ENCODE results near the gene SETD5.

Gene SETD5

DNA sequence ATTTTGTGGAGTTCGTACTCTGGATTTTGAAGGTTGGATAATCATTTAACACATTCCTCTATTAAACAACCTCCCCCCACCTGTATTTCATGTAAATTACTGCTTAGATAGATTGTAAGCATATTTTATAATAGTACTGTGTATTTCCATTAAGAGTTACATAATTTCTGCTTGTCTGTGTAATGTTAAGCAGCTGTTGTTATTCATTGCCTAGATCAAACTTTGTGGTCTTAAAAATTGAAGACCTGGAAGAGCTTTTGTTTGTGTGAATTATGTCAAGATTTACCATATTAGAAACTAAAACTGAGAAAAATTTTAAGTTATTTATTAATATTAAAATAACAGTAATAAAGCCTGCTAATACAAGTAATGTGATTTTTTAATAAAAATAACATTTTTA lies 11.1 kb downstream of the SETD5 start:
- in situ Hi-C loops (cut with MboI; ENCODE audit: low sequenced_read_pairs): no loop called here

DNA sequence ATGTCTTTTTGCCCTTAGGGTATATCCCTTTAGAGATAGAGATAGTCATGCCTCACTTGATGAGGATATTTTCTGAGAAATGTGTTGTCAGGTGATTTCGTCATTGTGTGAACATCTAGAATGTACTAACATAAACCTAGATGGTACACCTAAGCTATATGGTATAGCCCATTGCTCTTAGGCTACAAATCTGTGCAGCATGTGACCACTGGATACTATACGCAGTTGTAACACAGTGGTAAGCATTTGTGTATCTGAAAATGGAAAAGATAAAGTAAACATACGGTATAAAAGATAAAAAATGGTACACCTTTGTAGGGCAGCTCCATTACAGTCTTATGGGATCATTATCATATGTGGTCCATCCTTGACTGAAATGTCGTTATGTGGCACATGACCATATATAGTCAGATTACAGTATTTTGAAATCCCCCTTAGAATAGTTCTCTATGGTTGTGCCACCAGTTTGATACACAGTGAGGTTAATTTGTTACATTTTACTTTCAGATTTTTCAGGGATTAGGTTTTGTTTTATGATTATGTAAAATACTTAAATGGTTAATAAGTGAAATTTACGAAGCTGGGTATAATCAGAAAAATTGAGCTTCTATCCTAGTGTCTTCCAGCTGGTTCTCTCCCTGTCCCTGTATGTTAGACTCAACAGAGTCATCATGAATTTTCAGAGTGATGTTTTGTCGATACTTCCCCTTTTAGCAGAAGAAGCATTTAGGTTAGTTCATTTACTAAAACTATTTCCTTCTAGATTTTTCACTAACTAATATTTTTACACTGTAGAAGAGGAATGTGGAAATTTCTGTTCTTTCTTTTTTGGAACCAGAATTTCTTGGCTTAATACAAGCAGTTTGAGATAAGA lies 12.8 kb downstream of the SETD5 start:
- in situ Hi-C loops (cut with MboI; ENCODE audit: low sequenced_read_pairs): no loop called here

GRCh38 chr3:9411302-9411701 lies 13.9 kb downstream of the SETD5 start:
- in situ Hi-C loops (cut with MboI; ENCODE audit: low sequenced_read_pairs): no loop called here

- in situ Hi-C loops (cut with MboI; ENCODE audit: low sequenced_read_pairs): no loop called here
Observed at GRCh38 chr3:9412293-9412692, 14.9 kb downstream of the SETD5 start.

GRCh38 chr3:9414826-9415225 lies 17.4 kb downstream of the SETD5 start:
- in situ Hi-C loops (cut with MboI; ENCODE audit: low sequenced_read_pairs): no loop called here

DNA sequence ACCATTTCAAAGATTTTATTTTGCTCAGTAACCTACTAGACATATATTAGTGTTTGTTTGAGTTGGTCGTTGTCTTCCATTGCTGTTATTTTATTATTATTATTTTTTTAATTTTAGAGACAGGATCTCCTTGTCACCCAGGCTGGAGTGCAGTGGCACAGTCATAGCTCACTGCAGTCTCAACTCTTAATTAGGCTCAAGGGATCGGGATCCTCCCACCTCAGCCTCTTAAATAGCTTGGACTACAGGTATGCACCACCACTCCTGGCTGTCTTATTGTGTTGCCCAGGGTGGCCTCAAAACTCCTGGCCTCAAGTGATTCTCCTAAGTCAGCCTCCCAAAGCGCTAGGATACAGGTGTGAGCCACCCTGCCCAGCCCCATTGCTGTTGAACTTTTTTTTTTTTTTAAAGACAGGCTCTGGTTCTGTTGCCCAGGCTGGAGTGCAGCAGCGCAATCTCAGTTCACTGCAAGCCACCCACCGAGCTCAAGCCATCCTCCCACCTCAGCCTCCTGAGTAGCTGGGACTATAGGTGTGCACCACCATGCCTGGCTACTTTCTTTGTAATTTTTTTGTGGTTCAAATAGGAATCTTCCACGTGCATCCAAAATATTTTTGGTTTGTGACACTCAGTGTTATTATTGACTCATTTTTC lies 18.2 kb downstream of the SETD5 start:
- in situ Hi-C loops (cut with MboI; ENCODE audit: low sequenced_read_pairs): no loop called here

- in situ Hi-C loops (cut with MboI; ENCODE audit: low sequenced_read_pairs): no loop called here
Observed at GRCh38 chr3:9416139-9416780, 18.8 kb downstream of the SETD5 start.

DNA sequence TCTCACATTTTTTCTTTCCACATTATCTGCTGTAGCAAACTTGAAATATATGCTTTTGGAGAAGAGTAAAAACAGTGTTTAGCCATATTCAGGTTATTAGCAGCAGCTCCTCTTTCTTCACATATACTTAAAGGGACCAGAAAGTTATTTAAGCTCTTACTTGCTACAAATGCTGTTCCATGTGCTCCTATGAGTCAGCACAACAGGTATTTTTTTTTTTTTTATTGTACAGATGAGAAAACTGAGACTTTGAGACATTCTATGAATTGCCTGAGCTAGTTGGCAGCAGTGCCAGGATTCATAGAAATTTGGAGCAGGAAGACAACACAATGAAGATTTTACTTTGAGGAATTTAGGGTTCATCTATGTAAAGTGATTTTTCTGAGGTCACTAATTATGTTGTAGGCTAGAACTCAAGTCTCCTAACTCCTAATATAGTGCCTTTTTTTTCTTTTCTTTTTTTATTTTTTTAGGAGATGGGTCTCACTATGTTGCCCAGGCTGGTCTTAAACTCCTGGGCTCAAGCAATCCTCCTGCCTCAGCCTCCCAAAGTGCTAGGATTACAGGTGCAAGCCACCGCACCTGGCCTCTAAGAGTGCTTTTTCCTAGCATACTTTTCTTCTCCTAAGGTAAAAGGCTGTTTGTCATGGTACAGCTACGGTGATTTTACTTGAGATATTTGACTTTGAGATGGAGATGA lies 23.6 kb downstream of the SETD5 start:
- in situ Hi-C loops (cut with MboI; ENCODE audit: low sequenced_read_pairs): no loop called here

GRCh38 chr3:9422712-9423424 lies 25.5 kb downstream of the SETD5 start:
- in situ Hi-C loops (cut with MboI; ENCODE audit: low sequenced_read_pairs): no loop called here

DNA sequence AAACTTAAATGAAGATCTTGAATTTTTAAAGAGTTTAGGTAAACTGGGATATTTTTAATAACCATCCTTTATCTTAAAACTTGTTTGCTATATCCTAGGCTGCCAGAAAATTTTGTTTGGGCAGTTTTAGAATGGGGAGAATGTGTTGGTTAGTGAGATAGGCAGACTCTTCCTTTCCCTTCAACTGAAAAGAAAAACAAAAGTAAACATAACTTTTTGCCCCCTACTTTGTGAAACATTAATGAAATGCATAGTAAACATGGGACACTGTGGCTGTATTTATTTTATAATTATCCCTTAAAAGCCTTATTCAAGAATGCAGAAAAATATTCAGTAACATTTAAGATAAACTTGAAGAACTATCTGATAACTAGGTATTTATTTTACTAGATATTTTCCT lies 31.0 kb downstream of the SETD5 start:
- in situ Hi-C loops (cut with MboI; ENCODE audit: low sequenced_read_pairs): no loop called here

DNA sequence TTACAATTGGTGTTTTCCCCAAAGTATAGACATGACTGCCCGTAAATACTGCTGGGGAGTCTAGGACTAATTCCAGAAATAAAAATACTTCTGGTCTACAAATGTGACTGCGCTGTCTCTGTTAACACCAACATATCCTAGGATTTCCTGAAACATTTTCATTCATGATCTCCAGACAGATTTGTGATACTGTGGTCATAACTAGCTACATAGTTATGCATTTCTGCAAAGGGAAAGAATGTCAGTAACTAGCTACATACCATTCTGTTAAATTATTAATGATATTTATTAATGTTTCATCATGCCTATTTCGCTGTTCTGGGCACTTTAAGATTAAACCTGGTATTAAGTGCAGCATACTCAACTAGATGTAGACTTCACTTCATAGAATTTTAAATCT lies 33.3 kb downstream of the SETD5 start:
- in situ Hi-C loops (cut with MboI; ENCODE audit: low sequenced_read_pairs): no loop called here

DNA sequence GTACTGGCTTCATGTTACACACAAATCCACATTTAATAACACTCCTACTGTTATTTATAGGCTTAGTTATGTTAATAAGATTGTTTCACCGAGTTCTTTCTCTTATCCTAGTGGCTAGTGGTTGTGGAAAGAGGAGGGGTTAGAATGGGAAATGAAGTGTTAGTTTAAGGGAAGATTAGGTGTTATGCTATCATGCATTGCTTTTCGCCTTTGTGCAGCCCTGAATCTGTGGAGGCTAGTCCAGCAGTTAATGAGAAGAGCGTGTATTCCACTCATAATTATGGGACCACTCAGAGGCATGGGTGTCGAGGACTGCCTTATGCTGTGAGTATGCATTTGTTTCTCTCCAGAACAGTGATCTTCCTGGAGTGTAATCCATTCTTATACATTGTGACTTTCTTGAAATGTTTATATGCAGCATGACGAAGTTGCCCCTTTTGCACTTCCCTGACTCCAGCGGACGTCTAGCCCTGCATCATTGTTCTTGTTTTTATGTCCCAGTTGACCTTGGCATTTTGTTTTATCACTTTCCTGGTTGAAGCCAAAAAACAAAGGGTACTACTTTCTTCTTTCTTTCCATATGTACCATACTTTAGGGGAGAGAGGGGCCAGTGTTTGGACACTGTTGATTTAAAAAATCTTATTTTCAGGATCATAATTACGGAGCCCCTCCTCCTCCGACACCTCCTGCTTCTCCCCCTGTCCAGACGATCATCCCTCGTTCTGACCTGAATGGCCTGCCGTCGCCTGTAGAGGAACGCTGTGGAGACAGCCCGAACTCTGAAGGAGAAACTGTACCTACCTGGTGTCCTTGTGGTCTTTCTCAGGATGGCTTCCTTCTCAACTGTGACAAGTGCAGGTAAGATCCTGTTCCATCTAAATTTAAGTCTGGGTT lies 36.5 kb downstream of the SETD5 start:
- in situ Hi-C loops (cut with MboI; ENCODE audit: low sequenced_read_pairs): no loop called here

DNA sequence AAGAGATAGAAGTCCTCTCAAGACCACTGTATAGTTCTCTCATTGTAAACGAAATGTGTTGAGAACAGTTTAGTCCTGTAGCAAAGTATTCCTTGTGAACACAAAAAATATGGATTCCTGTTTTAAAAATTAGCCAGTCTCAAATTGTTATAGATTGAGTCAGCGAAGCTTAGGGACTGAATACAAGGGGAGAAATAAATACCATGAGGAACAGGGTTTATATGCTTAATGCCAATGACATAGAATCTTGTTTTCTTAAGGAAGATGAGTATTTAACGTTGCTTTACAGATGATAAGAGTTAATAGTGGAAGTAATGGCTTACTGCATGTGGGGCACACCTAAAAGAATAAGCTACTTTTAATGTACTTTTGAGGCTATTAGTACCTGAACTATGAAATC lies 37.9 kb downstream of the SETD5 start:
- in situ Hi-C loops (cut with MboI; ENCODE audit: low sequenced_read_pairs): no loop called here

- in situ Hi-C loops (cut with MboI; ENCODE audit: low sequenced_read_pairs): no loop called here
Observed at GRCh38 chr3:9439331-9439730, 41.9 kb downstream of the SETD5 start.

DNA sequence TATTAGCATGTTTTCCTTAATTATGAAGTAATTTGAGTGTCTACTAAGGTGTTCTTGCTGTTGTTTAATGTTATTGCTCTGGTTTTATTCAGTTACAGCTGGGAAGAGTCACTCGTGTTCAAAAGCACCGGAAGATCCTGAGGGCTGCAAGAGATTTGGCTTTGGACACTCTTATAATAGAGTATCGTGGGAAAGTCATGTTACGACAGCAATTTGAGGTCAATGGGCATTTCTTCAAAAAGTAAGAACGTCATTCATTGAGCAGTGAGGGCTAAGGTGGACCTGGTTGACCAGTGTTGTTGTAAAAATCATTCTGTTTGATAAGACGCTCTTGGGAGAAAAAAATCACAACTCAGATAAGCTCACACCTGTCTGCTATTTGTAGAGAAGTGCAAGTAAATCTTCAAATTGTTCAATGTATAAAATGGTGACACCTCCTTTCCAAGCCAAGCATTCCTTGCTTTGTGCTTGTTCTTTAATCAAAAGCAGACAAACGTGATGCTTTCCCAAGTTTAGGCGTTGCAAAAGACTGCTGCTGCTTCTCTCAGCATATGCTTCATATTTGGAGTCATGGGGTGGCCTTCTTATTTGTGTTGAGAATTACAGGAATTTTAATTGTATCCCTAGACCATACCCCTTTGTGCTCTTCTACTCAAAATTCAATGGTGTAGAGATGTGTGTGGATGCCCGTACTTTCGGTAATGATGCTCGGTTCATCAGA lies 44.2 kb downstream of the SETD5 start:
- in situ Hi-C loops (cut with MboI; ENCODE audit: low sequenced_read_pairs): no loop called here

DNA sequence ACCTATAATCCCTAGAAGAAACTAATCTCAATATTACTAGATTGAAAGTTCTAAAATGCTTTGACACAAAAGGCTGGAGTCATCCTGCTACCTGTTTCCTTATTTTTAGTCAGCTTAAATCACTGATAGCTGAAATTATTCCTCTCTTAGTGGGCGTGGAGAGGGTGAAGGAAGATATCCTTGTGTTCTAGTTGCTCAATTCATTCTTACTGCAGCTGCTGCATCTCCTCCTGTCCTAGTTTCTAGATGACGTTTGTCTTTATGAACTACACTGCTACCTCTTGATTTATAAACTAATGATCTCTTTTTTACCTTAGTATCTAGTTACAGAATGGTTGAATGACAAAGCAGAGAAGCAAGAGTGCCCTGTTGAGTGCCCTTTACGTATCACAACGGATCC lies 50.7 kb downstream of the SETD5 start:
- in situ Hi-C loops (cut with MboI; ENCODE audit: low sequenced_read_pairs): no loop called here

GRCh38 chr3:9448643-9449042 lies 51.2 kb downstream of the SETD5 start:
- in situ Hi-C loops (cut with MboI; ENCODE audit: low sequenced_read_pairs): no loop called here

- in situ Hi-C loops (cut with MboI; ENCODE audit: low sequenced_read_pairs): no loop called here
Observed at GRCh38 chr3:9450126-9450525, 52.7 kb downstream of the SETD5 start.

GRCh38 chr3:9450991-9451390 lies 53.6 kb downstream of the SETD5 start:
- in situ Hi-C loops (cut with MboI; ENCODE audit: low sequenced_read_pairs): no loop called here

All from HL-60/S4 (cell line).